GM23338 (cell line): ENCODE data around the gene AFAP1. TPM values are rescaled to one million over a fixed set of nuclear protein-coding genes. Genes with fewer than 3 reads are reported as not detected.

ENCODE experiments used
- ATAC-seq: fragments of 200-7000 bp; cut with Tn5 transposase; 3 replicates; pipeline ENCODE4 v1.9.1; 2020
- DNase-seq: peaks from one replicate; pipeline ENCODE4 v3.0.0-alpha.2; 2015; ENCODE audit warnings: low spot score
- H2AFZ ChIP-seq: fragments of 200-600 bp; sonication (generic); 2 replicates; pipeline ENCODE4 v1.8.0; 2016; ENCODE audit warnings: antibody characterized with exemption, mild to moderate bottlenecking, moderate library complexity
- H3F3A ChIP-seq: fragments of 200-600 bp; sonication (generic); replicated peaks from 2 replicates; pipeline ENCODE4 v1.8.0; 2017; ENCODE audit warnings: antibody characterized with exemption, mixed run types, low read depth
- H3K27ac ChIP-seq: fragments of 200-600 bp; sonication (generic); 2 replicates; pipeline ENCODE4 v1.6.1; 2016; ENCODE audit warnings: low read depth
- H3K27me3 ChIP-seq: fragments of 200-600 bp; sonication (generic); 2 replicates; pipeline ENCODE4 v1.8.0; 2016; ENCODE audit warnings: mild to moderate bottlenecking, mixed run types, moderate library complexity; ENCODE audit not compliant: insufficient read depth
- H3K36me3 ChIP-seq: fragments of 200-600 bp; sonication (generic); 2 replicates; pipeline ENCODE4 v1.8.0; 2016; ENCODE audit warnings: mild to moderate bottlenecking; ENCODE audit not compliant: insufficient read depth
- H3K4me1 ChIP-seq: fragments of 200-600 bp; sonication (generic); 2 replicates; pipeline ENCODE4 v1.8.0; 2016; ENCODE audit warnings: mild to moderate bottlenecking, moderate library complexity; ENCODE audit not compliant: insufficient read depth
- H3K4me2 ChIP-seq: fragments of 200-600 bp; sonication (generic); 2 replicates; pipeline ENCODE4 v1.7.1; 2017; ENCODE audit warnings: mixed run types
- H3K4me3 ChIP-seq: fragments of 200-600 bp; sonication (generic); 2 replicates; pipeline ENCODE4 v1.6.1; 2016; ENCODE audit warnings: mixed run types
- H3K79me2 ChIP-seq: fragments of 200-600 bp; sonication (generic); replicated peaks from 2 replicates; pipeline ENCODE4 v1.8.0; 2017; ENCODE audit warnings: mild to moderate bottlenecking; ENCODE audit not compliant: insufficient read depth
- H3K9me2 ChIP-seq: fragments of 200-600 bp; sonication (generic); 2 replicates; pipeline ENCODE4 v1.8.0; 2017; ENCODE audit not compliant: insufficient read depth
- H4K20me1 ChIP-seq: fragments of 200-600 bp; sonication (generic); replicated peaks from 2 replicates; pipeline ENCODE4 v1.8.0; 2017; ENCODE audit warnings: mild to moderate bottlenecking; ENCODE audit not compliant: insufficient read depth
- H3K27ac Mint-ChIP-seq: 2 replicates; pipeline ENCODE4 v1.8.0; 2020; ENCODE audit warnings: inconsistent platforms, mild to moderate bottlenecking, moderate library complexity, mixed read lengths
- H3K27me3 Mint-ChIP-seq: 3 replicates; pipeline ENCODE4 v1.8.0; 2022; ENCODE audit warnings: low read depth, mild to moderate bottlenecking, moderate library complexity, mixed read lengths, inconsistent platforms; ENCODE audit not compliant: insufficient read depth, poor library complexity
- H3K36me3 Mint-ChIP-seq: 3 replicates; pipeline ENCODE4 v1.8.0; 2021; ENCODE audit warnings: low read depth, mild to moderate bottlenecking, inconsistent platforms, moderate library complexity, mixed read lengths
- H3K4me1 Mint-ChIP-seq: 3 replicates; pipeline ENCODE4 v1.8.0; 2020; ENCODE audit warnings: mild to moderate bottlenecking, inconsistent platforms, mixed read lengths
- H3K4me3 Mint-ChIP-seq: 3 replicates; pipeline ENCODE4 v1.8.0; 2021; ENCODE audit warnings: moderate library complexity, mild to moderate bottlenecking, inconsistent platforms, mixed read lengths
- H3K9me3 Mint-ChIP-seq: 3 replicates; pipeline ENCODE4 v1.8.0; 2020; ENCODE audit warnings: moderate library complexity, mild to moderate bottlenecking, inconsistent platforms, mixed read lengths
- CREB1 ChIP-seq: fragments of 250-450 bp; sonication (Bioruptor Pico); IDR thresholded peaks from 2 replicates; pipeline ENCODE4 v1.5.0; 2020; ENCODE audit warnings: low read depth, mild to moderate bottlenecking, moderate library complexity
- CTCF ChIP-seq, 2 experiments: fragments of 200-600 bp in 1 of 2; sonication (generic) in 1 of 2; conservative IDR thresholded peaks; 2 replicates each; pipeline versions ENCODE4 v1.5.1 to v1.6.1; 2016 to 2017; ENCODE audit warnings: antibody characterized with exemption in 2 of 2, low read depth in 2 of 2, mild to moderate bottlenecking in 2 of 2, moderate library complexity in 1 of 2
- EZH2 ChIP-seq: fragments of 200-600 bp; sonication (generic); IDR thresholded peaks from one replicate; pipeline ENCODE4 v1.8.0; 2017; ENCODE audit warnings: antibody characterized with exemption, mild to moderate bottlenecking, low read depth; ENCODE audit not compliant: unreplicated experiment
- EZH2phosphoT487 ChIP-seq: fragments of 200-600 bp; sonication (generic); IDR thresholded peaks from one replicate; pipeline ENCODE4 v1.8.1; 2018; ENCODE audit warnings: antibody characterized with exemption; ENCODE audit not compliant: unreplicated experiment
- JUNB ChIP-seq: IDR thresholded peaks from one replicate; pipeline ENCODE4 v1.6.1; 2016; ENCODE audit warnings: antibody characterized with exemption; ENCODE audit not compliant: unreplicated experiment
- POLR2AphosphoS5 ChIP-seq: IDR thresholded peaks from 2 replicates; pipeline ENCODE4 v1.6.1; 2016; ENCODE audit warnings: antibody characterized with exemption, low read depth
- REST ChIP-seq: IDR thresholded peaks from one replicate; pipeline ENCODE4 v1.6.1; 2018; ENCODE audit warnings: antibody characterized with exemption; ENCODE audit not compliant: unreplicated experiment
- STAT1 ChIP-seq: IDR thresholded peaks from one replicate; pipeline ENCODE4 v1.6.1; 2016; ENCODE audit warnings: antibody characterized with exemption; ENCODE audit not compliant: unreplicated experiment
- ZNF114 ChIP-seq: fragments of 250-450 bp; sonication (Bioruptor Pico); IDR thresholded peaks from 2 replicates; pipeline ENCODE4 v1.5.0; 2020; ENCODE audit warnings: mild to moderate bottlenecking, moderate library complexity
- ZNF331 ChIP-seq: fragments of 250-450 bp; sonication (Bioruptor Pico); IDR thresholded peaks from 2 replicates; pipeline ENCODE4 v1.5.0; 2020; ENCODE audit warnings: low read depth, mild to moderate bottlenecking, moderate library complexity
- polyA plus RNA-seq: library from polyadenylated mRNA; unstranded; fragments of >200 nt; fragmentation: Nextera tagmentation; extraction: Ambion mirVana; gene quantifications from 2 replicates; pipeline ENCODE4 v1.2.1, GENCODE V29; 2016
- total RNA-seq: library from RNA; depleted of rRNA; stranded (reverse); fragments of >200 nt; shearing (Covaris generic); gene quantifications from 2 replicates; pipeline ENCODE4 v1.2.3, GENCODE V29; 2014
- TF ChIP-seq, protein P1 (sequence below): IDR thresholded peaks from 2 replicates; pipeline ENCODE4 v1.6.1; 2016; ENCODE audit warnings: antibody characterized with exemption

AFAP1 gene
- total and polyA plus RNA-seq, 2 experiments from 2014 or later = 6.5 to 21.5 TPM

GRCh38 chr4:7760706-7761105 lies 179.0 kb downstream of the AFAP1 start:
- TF ChIP-seq CREB1 (CRISPR knock-in tag) (no peak), EZH2 (no peak), REST (no peak), STAT1 (no peak), CTCF (conservative IDR thresholded peaks at IDR 0.05; ENCODE audit: low read depth in 2 of 2) (no peak), JUNB (no peak), POLR2AphosphoS5 (no peak), EZH2phosphoT487 (no peak), ZNF331 (no peak), ZNF114 (CRISPR knock-in tag) (no peak)
- TF ChIP-seq, protein P1, sequence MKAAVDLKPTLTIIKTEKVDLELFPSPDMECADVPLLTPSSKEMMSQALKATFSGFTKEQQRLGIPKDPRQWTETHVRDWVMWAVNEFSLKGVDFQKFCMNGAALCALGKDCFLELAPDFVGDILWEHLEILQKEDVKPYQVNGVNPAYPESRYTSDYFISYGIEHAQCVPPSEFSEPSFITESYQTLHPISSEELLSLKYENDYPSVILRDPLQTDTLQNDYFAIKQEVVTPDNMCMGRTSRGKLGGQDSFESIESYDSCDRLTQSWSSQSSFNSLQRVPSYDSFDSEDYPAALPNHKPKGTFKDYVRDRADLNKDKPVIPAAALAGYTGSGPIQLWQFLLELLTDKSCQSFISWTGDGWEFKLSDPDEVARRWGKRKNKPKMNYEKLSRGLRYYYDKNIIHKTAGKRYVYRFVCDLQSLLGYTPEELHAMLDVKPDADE = no peak
- Mint-ChIP-seq H3K4me1 (peaks cover 4% of the 10 kb centered on the region; the same call in 2 of the 3 replicates), H3K9me3 (no peaks in the 10 kb centered on the region), H3K36me3 (no peaks in the 10 kb centered on the region), H3K27me3 (peaks cover 5% of the 10 kb centered on the region), H3K27ac (no peak overlapping the region), H3K4me3 (no peak overlapping the region)
- ATAC-seq (no peak), DNase-seq (no peak)
- H2AFZ ChIP-seq = no peak overlapping the region
- 0 out of 2 replicates have a peak, but pooled peaks cover 5% of the 10 kb centered on the region for H3F3A ChIP-seq
- no peaks in the 10 kb centered on the region for H3K79me2 ChIP-seq
- no peak overlapping the region for H3K27ac ChIP-seq
- H3K4me1 ChIP-seq = no peaks in the 10 kb centered on the region
- no peaks in the 10 kb centered on the region for H3K27me3 ChIP-seq
- H3K4me3 ChIP-seq = no peak overlapping the region
- H3K36me3 ChIP-seq = no peaks in the 10 kb centered on the region
- H3K4me2 ChIP-seq = no peak overlapping the region
- no peaks in the 10 kb centered on the region for H3K9me2 ChIP-seq
- H4K20me1 ChIP-seq = no peaks in the 10 kb centered on the region
